Measurements from ENCODE around the gene ZNF358.

DNA sequence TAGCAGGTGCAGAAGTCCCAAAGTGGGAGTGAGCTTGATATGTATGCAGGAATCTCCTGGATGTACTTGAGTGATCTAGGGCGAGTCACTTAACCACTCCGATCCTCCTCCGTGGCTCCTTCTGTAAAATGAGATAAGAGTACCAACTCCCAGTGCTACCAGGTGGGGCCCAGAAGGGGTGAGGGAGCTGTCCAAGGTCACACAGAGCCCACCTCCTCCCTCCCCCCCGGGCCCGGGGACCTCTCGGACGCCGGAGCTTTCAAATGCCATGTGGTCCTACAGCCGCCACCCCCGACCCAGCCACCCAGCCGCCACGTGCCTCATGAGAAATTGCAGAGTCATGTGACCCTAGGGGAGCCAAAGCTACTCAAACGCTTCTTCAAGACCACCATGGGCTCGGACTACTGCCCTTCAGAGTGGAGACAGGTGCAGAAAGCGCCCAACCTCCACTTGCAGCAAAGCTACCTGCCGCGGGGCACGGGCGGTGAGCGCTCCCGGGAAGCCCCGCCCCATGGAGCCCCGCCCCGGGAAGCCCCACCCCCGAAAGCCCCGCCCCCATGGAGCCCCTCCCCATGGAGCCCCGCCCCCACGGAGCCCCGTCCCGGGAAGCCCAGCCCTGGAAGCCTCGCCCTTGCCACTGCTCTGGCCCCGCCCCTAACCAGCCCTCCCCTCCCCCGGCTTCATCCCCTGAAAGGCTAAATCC is 10.1 kb upstream of the ZNF358 start:
- TF ChIP-seq, protein P1, sequence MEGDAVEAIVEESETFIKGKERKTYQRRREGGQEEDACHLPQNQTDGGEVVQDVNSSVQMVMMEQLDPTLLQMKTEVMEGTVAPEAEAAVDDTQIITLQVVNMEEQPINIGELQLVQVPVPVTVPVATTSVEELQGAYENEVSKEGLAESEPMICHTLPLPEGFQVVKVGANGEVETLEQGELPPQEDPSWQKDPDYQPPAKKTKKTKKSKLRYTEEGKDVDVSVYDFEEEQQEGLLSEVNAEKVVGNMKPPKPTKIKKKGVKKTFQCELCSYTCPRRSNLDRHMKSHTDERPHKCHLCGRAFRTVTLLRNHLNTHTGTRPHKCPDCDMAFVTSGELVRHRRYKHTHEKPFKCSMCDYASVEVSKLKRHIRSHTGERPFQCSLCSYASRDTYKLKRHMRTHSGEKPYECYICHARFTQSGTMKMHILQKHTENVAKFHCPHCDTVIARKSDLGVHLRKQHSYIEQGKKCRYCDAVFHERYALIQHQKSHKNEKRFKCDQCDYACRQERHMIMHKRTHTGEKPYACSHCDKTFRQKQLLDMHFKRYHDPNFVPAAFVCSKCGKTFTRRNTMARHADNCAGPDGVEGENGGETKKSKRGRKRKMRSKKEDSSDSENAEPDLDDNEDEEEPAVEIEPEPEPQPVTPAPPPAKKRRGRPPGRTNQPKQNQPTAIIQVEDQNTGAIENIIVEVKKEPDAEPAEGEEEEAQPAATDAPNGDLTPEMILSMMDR (IDR thresholded peaks at IDR 0.05): no peak
- TF ChIP-seq EZH2 (IDR thresholded peaks at IDR 0.05) (no peak), EZH2phosphoT487 (IDR thresholded peaks at IDR 0.05) (no peak)

All from neural progenitor cell (in vitro differentiated cells).